ENCODE measurements around the gene TTBK2.

GRCh38 chr15:42726114-42726513 is 194.5 kb downstream of the TTBK2 start:
- TF ChIP-seq CTCF (IDR thresholded peaks at IDR 0.05): no peak
- TF ChIP-seq EZH2 (IDR thresholded peaks at IDR 0.05): no peak

Measured in neural progenitor cell (in vitro differentiated cells).